NCI-H187 treated with DMSO at 0.1 percent for 48 hours (cell line): ENCODE measurements around the gene NTN5.
"Not testable (repeated sequence)": the region's sequence is repeated elsewhere in the genome, so short reads cannot be mapped to it uniquely, and the experiment has no call there.

ENCODE experiments used
- DNase-seq: peaks from one replicate; lab custom pipeline; 2025; lab: John Stamatoyannopoulos, UW

The NTN5 gene

DNA sequence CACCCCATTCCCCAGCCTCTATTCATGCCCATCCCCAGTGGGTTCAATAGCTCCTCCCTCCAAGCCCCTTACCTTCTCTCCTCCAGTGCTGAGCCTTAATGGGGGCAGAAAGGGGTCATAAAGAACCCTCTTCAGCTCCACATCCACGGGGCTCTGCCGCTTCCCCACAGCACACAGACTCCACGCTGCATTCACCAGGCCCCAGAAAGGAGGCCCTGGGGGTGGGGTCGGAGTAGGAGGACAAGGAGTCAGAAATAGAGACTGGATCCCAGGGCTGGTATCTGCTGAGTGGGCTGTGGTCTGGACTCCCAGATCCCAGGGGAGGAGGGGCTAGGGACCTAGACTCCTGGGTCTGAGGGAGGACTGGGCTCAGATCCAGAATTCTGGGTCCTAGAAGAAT, 28.5 kb downstream of the NTN5 start:
- DNase-seq, result no peak

- no peak for DNase-seq
These were observed 30.0 kb downstream of the NTN5 start for GRCh38 chr19:48642862-48643261.

DNA sequence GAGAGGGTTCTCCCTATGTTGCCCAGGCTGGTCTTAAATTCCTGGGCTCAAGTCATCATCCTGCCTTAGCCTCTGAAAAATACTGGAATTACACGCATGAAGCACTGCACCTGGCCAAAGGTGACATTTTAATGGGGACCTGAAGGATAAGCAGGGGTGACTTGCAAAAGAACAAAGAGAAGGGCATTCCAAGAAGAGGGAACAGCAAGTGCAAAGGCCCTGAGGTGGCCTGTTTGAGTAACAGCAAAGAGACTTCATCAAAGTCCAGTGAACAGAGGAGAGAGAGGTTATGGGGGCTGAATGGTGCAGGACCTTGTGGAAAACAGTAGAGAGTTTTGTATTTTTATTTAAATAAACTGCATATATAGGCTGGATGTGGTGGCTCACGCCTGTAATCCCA, 31.0 kb downstream of the NTN5 start:
- DNase-seq, result no peak

- DNase-seq, result no peak
These were observed 33.1 kb downstream of the NTN5 start for GRCh38 chr19:48639483-48640375.

DNA sequence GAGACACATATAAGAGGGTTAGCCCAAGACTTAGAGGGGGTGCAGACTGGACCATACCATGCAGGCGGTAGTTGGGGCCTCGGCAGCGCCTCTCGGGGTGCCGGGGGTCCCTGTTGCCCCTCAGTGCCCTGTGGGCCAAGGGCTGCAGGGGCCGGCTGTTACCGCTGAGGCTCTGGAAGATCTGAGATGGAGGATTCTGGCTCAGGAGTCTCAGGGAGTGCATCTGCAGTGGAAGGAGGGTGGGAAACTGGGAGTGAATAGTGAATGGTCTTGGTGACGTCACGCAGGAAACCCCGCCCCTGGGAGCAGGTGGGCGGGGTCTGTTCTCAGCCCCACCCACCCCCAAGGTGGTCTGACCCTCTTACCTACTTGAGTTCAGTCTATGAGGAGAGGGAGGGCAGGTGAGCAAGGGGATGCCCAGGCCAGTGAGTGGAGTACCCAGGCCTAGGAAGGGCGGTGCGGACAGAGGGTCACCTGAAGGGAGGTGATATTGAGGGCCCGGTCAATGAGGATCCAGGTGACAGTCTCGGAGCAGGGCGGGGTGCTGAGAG, 33.9 kb downstream of the NTN5 start:
- DNase-seq, result no peak

DNA sequence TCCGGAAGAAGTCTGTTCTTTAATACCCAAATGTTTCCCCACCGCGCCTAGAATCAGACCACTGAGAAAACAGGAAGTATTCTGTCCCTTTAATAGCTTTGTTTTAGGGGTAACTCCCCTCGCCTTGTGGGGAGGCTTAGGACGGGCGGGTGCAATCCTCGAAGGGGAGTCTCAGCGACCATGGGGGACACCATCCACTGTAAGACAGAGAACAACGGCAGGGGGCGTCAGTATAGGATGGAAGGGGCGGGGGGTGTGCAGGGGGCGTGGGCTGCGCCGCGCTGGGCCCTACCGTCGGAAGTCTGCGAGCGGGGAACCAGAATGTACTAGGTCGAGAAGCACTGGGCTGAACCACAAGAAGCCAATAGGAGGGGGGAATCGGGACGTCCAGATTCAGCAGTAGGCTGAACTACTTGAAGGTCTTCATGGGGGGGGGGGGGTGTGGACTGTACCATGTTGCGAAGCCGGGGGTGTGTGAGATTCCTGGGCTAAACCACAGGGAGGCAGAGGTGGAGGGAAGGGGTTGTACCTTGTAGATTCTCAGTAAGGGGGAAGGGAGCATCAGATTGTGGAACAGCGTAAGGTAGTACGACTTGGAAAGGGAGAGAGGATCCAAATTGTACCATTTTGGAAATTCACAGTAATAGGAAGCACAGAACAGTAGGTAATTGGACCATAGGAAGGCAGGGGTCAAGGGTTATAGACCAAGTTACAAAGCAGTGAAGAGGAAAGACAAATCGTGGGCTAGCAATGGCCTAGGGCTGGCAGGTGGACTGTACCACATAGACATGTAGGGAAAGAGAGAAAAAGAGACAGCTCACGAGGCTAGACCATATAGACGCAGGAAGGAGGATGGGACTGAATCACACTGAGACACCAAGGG, 34.6 kb downstream of the NTN5 start:
- DNase-seq, result peak; percentile 86

DNA sequence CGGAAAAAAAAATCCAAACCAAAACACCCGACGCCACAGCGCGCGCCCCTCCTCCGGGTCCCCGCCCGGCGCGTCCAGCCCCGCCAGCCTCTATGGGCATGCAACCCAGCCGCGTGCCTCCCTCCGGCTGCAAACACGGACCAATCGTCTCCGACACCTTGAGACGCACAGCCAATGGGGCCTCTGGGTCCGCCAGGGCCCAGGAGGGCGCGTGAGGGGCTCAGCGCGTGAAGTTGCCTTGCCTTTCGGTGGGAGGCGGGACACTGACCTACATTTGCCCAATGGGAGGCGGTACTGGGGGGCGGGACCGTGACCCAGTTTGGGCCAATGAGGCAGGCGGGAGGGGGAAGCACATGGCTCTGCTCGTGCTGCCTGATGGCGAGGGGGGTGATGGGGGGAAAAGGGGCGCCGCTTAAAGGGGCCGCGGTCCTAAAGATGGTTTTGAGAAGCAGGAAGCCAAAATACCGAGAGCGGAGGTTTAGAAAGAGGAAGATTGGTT, 35.3 kb downstream of the NTN5 start:
- peak; percentile 97 for DNase-seq

DNA sequence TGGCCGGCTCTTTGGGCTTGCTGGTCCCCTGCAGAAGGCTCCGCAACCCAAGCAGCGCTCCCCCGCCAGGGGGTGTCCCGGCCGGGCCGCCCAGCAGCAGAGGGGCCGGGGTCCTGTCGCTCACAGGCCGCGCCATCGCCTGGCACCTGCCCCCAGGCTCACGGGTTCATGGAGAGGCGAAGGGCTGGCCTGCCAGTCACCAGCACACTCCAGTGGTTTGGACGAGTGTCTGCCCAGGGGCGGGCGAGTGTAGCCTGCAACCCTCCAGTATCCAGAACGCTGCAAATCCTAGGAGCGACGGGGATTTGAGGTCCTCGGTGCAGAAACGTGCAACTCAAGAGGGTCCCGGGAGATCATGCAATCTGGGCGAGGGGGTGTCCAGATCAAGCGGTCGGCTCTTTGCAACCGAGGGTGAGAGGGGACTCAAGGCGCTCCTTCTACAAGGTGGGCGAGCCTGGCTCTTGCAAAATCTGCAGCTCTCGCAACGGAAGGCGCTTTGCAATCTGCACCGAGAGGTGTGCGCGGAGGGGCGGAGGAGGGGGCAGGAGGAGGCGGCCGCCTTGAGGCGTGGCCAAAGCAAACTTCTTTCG, 35.9 kb downstream of the NTN5 start, which contains the start of gene DBP:
DBP (minus strand) TSS at position 521 of the 590 bp plus-strand sequence; CDS start at position 136, 385 bp downstream.
- DNase-seq, result no peak

- DNase-seq, result no peak
These were observed 36.6 kb downstream of the NTN5 start for GRCh38 chr19:48635966-48636858.

- no peak for DNase-seq
These were observed 37.4 kb downstream of the NTN5 start for GRCh38 chr19:48635263-48635965.

- peak; percentile 91 for DNase-seq
These were observed 38.2 kb downstream of the NTN5 start for GRCh38 chr19:48634424-48635262.

GRCh38 chr19:48634036-48634342, 38.8 kb downstream of the NTN5 start:
- no peak for DNase-seq

DNA sequence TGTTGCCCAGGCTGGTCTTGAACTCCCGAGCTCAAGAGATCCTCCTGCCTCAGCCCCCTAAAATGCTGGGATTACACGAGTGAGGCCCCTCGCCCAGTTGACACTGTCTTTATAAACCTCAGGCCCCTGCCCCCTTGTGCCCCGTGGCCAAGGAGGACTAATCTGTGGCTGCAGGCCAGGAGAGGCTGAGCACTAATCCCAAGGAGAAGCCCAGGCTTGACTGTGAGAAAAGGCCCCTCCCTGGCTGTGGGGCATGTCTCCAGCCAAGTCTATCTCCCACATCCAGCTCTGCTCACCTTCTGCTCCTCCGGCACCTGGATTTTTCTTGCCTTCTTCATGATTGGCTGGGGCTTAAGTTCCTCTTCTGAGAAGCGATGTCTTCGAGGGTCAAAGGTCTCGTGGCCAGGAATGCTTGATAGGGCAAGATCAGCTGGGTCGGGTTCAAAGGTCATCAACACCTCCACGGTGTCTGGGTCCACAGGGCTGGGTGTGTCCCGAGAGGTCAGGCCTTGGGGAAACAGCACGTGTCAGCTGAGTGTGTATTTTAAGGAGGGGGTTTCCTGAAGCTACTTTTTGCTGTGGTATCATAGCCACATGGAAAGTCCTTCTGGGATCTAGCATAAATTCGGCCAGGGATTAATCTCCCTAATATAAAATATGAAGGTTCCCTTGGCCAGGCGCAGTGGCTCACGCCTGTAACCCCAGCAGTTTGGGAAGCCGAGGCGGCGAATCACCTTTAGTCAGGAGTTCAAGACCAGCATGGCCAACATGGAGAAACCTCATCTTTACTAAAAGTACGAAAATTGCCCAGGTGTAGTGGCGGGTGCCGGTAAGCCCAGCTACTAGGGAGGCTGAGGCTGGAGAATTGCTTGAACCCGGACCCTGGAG, 39.4 kb downstream of the NTN5 start:
- no peak for DNase-seq

- no peak for DNase-seq
These were observed 40.1 kb downstream of the NTN5 start for GRCh38 chr19:48632692-48633147.

- not testable (repeated sequence) for DNase-seq
These were observed 40.5 kb downstream of the NTN5 start for GRCh38 chr19:48632286-48632685.

DNA sequence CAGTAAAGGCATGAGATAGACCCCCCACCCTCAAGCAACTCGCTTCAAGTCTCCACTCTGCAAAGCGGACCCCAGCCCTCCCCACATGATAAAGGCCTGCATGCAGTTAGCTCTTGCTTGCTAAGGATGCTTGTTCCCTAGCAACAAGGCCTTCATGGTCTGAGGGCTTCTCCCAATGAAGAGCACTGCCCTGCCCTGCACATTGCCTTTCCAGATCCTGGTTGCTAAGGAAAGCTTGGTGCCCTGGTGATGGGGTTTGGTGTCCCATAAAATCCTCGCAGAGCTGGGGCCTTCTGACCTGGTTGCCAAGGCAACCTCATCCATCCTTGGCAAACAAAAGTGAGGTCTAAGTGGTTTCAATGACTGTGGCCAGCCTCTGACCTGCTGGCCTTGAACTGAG, 41.6 kb downstream of the NTN5 start:
- DNase-seq, result no peak

GRCh38 chr19:48630296-48631063, 42.3 kb downstream of the NTN5 start:
- DNase-seq, result no peak
